H1 (cell line): ENCODE measurements around the gene CETN1. TPM values are rescaled to one million over a fixed set of nuclear protein-coding genes. Genes with fewer than 3 reads are reported as not detected.

Source experiments
- CTCF ChIA-PET: fragments of 300-600 bp; sonication (Branson Sonifier 250); formaldehyde crosslinking; loops from one replicate; lab custom pipeline; 2021; ENCODE audit not compliant: partially characterized antibody; lab: Charles Lee
- POLR2A ChIA-PET: fragments of 300-600 bp; sonication (Branson Sonifier 250); formaldehyde crosslinking; loops from one replicate; lab custom pipeline; 2021; ENCODE audit warnings: inconsistent platforms; ENCODE audit not compliant: partially characterized antibody; lab: Charles Lee
- DNase-seq, 2 experiments: peaks; one replicate each; pipeline versions ENCODE4 v3.0.0 to v3.0.0-alpha.2; 2010 to 2022; ENCODE audit warnings: low spot score in 2 of 2, low read depth in 1 of 2, mixed read lengths in 1 of 2
- FAIRE-seq: peaks from 2 replicates; lab custom pipeline; 2011; peaks lifted over from hg19 to GRCh38; lab: Jason Lieb, UNC
- H2AFZ ChIP-seq: 2 replicates; pipeline ENCODE4 v1.8.1; 2012; ENCODE audit warnings: low read length, inconsistent platforms
- H2AK5ac ChIP-seq: 2 replicates; pipeline ENCODE4 v1.6.1; 2013; ENCODE audit warnings: low read depth, low read length
- H2BK120ac ChIP-seq: replicated peaks from 2 replicates; pipeline ENCODE3; 2013; ENCODE audit warnings: low read depth, low read length, inconsistent platforms
- H2BK12ac ChIP-seq: 2 replicates; pipeline ENCODE4 v1.6.1; 2013; ENCODE audit warnings: low read depth, low read length
- H2BK15ac ChIP-seq: 2 replicates; pipeline ENCODE4 v1.6.1; 2013; ENCODE audit warnings: low read length
- H2BK20ac ChIP-seq: 2 replicates; pipeline ENCODE4 v1.6.1; 2013; ENCODE audit warnings: low read length
- H2BK5ac ChIP-seq: 2 replicates; pipeline ENCODE4 v1.6.1; 2013; ENCODE audit warnings: low read depth, low read length
- H3K14ac ChIP-seq: 2 replicates; pipeline ENCODE4 v1.6.1; 2013; ENCODE audit warnings: inconsistent platforms; ENCODE audit not compliant: insufficient read length
- H3K18ac ChIP-seq: 2 replicates; pipeline ENCODE4 v1.6.1; 2013; ENCODE audit warnings: low read length; ENCODE audit errors: extremely low read depth
- H3K23ac ChIP-seq: 2 replicates; pipeline ENCODE4 v1.6.1; 2013; ENCODE audit warnings: inconsistent platforms; ENCODE audit not compliant: insufficient read length
- H3K23me2 ChIP-seq: 2 replicates; pipeline ENCODE4 v1.6.1; 2013; ENCODE audit warnings: low read depth, low read length
- H3K27ac ChIP-seq: 2 replicates; pipeline ENCODE4 v1.6.1; 2011; ENCODE audit warnings: low read depth, low read length, inconsistent platforms
- H3K27me3 ChIP-seq, 4 experiments: replicated peaks in 1 of 4; 1 replicate in 1 of 4; 2 replicates in 3 of 4; pipeline versions ENCODE4 v1.6.1 to v1.8.1; 2011 to 2013; ENCODE audit warnings: low read length in 3 of 4, mild to moderate bottlenecking in 3 of 4, inconsistent platforms in 2 of 4, mixed read lengths in 2 of 4, moderate library complexity in 1 of 4; ENCODE audit not compliant: control insufficient read depth in 3 of 4, insufficient read depth in 3 of 4; ENCODE audit errors: extremely low read depth in 1 of 4
- H3K36me3 ChIP-seq, 4 experiments: 2 replicates each; pipeline versions ENCODE4 v1.6.1 to v1.8.1; 2011 to 2013; ENCODE audit warnings: mild to moderate bottlenecking in 4 of 4, low read length in 3 of 4, moderate library complexity in 2 of 4, control low read depth in 1 of 4, inconsistent platforms in 1 of 4; ENCODE audit not compliant: insufficient read depth in 4 of 4, control insufficient read depth in 2 of 4
- H3K4ac ChIP-seq: replicated peaks from 2 replicates; pipeline ENCODE3; 2013; ENCODE audit warnings: low read length, low read depth, mixed read lengths, inconsistent platforms; ENCODE audit not compliant: insufficient read length
- H3K4me1 ChIP-seq, 4 experiments: replicated peaks in 1 of 4; 1 replicate in 1 of 4; 2 replicates in 3 of 4; pipeline versions ENCODE4 v1.6.1 to v1.8.1; 2011 to 2013; ENCODE audit warnings: low read length in 3 of 4, inconsistent platforms in 2 of 4, mixed read lengths in 1 of 4; ENCODE audit not compliant: insufficient read depth in 4 of 4, control insufficient read depth in 3 of 4
- H3K4me2 ChIP-seq, 2 experiments: 2 replicates each; pipeline versions ENCODE4 v1.6.1 to v1.8.1; 2011 to 2013; ENCODE audit warnings: low read depth in 2 of 2, low read length in 2 of 2, control low read depth in 1 of 2, inconsistent platforms in 1 of 2, mild to moderate bottlenecking in 1 of 2; ENCODE audit not compliant: insufficient read depth in 1 of 2
- H3K4me3 ChIP-seq, 4 experiments: fragments of 200-600, 300-600 bp in 1 of 4; sonication (generic), shearing (Covaris generic), sonication (Bioruptor Twin) in 1 of 4; 2 replicates each; pipeline versions ENCODE4 v1.5.1 to v1.8.1; 2011 to 2016; ENCODE audit warnings: low read length in 4 of 4, low read depth in 3 of 4, control low read depth in 2 of 4, inconsistent platforms in 2 of 4, mild to moderate bottlenecking in 2 of 4, mixed read lengths in 1 of 4, moderate library complexity in 1 of 4; ENCODE audit not compliant: insufficient read depth in 2 of 4; ENCODE audit errors: extremely low read depth in 1 of 4
- H3K56ac ChIP-seq: replicated peaks from 2 replicates; pipeline ENCODE3; 2013; ENCODE audit warnings: low read depth, mild to moderate bottlenecking, mixed read lengths, low read length, inconsistent platforms; ENCODE audit not compliant: insufficient read length
- H3K79me1 ChIP-seq: 2 replicates; pipeline ENCODE4 v1.6.1; 2013; ENCODE audit warnings: low read depth, low read length, control low read depth
- H3K79me2 ChIP-seq, 2 experiments: 2 replicates each; pipeline versions ENCODE4 v1.6.1 to v1.8.1; 2012 to 2013; ENCODE audit warnings: low read length in 2 of 2, mild to moderate bottlenecking in 2 of 2, inconsistent platforms in 1 of 2; ENCODE audit not compliant: insufficient read depth in 2 of 2, control insufficient read depth in 1 of 2
- H3K9ac ChIP-seq, 4 experiments: replicated peaks in 1 of 4; 1 replicate in 1 of 4; 2 replicates in 3 of 4; pipeline versions ENCODE4 v1.6.1 to v1.8.1; 2011 to 2013; ENCODE audit warnings: low read depth in 3 of 4, low read length in 3 of 4, control low read depth in 2 of 4, mild to moderate bottlenecking in 2 of 4, moderate library complexity in 2 of 4, inconsistent platforms in 1 of 4; ENCODE audit errors: extremely low read depth in 1 of 4
- H3K9me3 ChIP-seq, 2 experiments: 2 replicates each; pipeline versions ENCODE4 v1.6.1 to v1.8.1; 2012 to 2013; ENCODE audit warnings: mild to moderate bottlenecking in 2 of 2, moderate library complexity in 2 of 2, control low read depth in 1 of 2, inconsistent platforms in 1 of 2, low read depth in 1 of 2, low read length in 1 of 2, mixed read lengths in 1 of 2; ENCODE audit not compliant: insufficient read depth in 2 of 2
- H4K20me1 ChIP-seq, 2 experiments: replicated peaks in 1 of 2; 2 replicates each; pipeline versions ENCODE3 to v1.8.1; 2011 to 2013; ENCODE audit warnings: inconsistent platforms in 2 of 2, low read length in 2 of 2, mild to moderate bottlenecking in 1 of 2; ENCODE audit not compliant: insufficient read depth in 2 of 2, control insufficient read depth in 1 of 2
- H4K5ac ChIP-seq: 2 replicates; pipeline ENCODE4 v1.6.1; 2013; ENCODE audit warnings: low read length, low read depth, mixed read lengths, inconsistent platforms; ENCODE audit not compliant: insufficient read length
- H4K8ac ChIP-seq: 2 replicates; pipeline ENCODE4 v1.8.0; 2013; ENCODE audit warnings: mild to moderate bottlenecking, moderate library complexity, low read length, inconsistent platforms; ENCODE audit not compliant: insufficient read depth; ENCODE audit errors: extremely low read depth
- H4K91ac ChIP-seq: replicated peaks from 2 replicates; pipeline ENCODE3; 2013; ENCODE audit warnings: low read length, mixed read lengths, inconsistent platforms; ENCODE audit not compliant: insufficient read length
- ATF2 ChIP-seq: IDR thresholded peaks from 2 replicates; pipeline ENCODE4 v1.6.1; 2012; ENCODE audit warnings: low read length, inconsistent platforms
- CHD1 ChIP-seq: IDR thresholded peaks from 2 replicates; pipeline ENCODE4 v1.6.1; 2012; ENCODE audit warnings: low read depth, low read length, improper control_type of control experiment
- CREB1 ChIP-seq: IDR thresholded peaks from 2 replicates; pipeline ENCODE4 v1.6.1; 2012; ENCODE audit warnings: inconsistent platforms
- EGR1 ChIP-seq: IDR thresholded peaks from 2 replicates; pipeline ENCODE4 v1.6.1; 2011; ENCODE audit warnings: low read depth, low read length, borderline replicate concordance
- NANOG ChIP-seq: IDR thresholded peaks from 2 replicates; pipeline ENCODE4 v1.6.1; 2011; ENCODE audit warnings: low read length, low read depth, mild to moderate bottlenecking, inconsistent platforms; ENCODE audit not compliant: insufficient read depth, poor library complexity, severe bottlenecking
- RAD21 ChIP-seq, 2 experiments: IDR thresholded peaks in 1 of 2; conservative IDR thresholded peaks in 1 of 2; 2 replicates each; pipeline ENCODE4 v1.6.1; 2011; ENCODE audit warnings: low read depth in 2 of 2, low read length in 2 of 2, improper control_type of control experiment in 1 of 2, inconsistent platforms in 1 of 2, mild to moderate bottlenecking in 1 of 2, moderate library complexity in 1 of 2
- WGBS, 2 experiments: shearing (Covaris generic) in 1 of 2; methylation state at CpG; one replicate each; pipeline versions ENCODE4 v1.1.6 to v1.1.7; 2013 to 2015; ENCODE audit warnings: low lambda C conversion rate in 2 of 2, mixed read lengths in 2 of 2, inconsistent platforms in 1 of 2, low coverage in 1 of 2, missing lambda C conversion rate in 1 of 2; ENCODE audit not compliant: insufficient replicate concordance in 2 of 2, insufficient coverage in 1 of 2, insufficient read length in 1 of 2; ENCODE audit errors: extremely low coverage in 1 of 2, missing lambda C conversion rate in 1 of 2; 5-methylcytosine and 5-hydroxymethylcytosine counted together
- polyA plus RNA-seq, 7 experiments: library from polyadenylated mRNA; depleted of rRNA in 3 of 7; stranded (reverse) in 5 of 7; unstranded in 2 of 7; fragments of >200 nt in 5 of 7; fragments of 200-250 nt in 2 of 7; gene quantifications; 1 replicate in 5 of 7; 2 replicates in 1 of 7; 4 replicates in 1 of 7; pipeline versions ENCODE4 v1.2.1 to v1.2.3, GENCODE V29; 2011 to 2013; ENCODE audit warnings: missing spikeins in 2 of 7, mixed read lengths in 2 of 7
- total RNA-seq: library from RNA; stranded (reverse); fragmentation: NEBNext Ultra II Directional; extraction: Animal tissue kit (Norgen Biotek cat#: 25700); gene quantifications from 2 replicates; pipeline ENCODE4 v1.2.1, GENCODE V29; 2021

Gene CETN1
- total and polyA plus RNA-seq, 2 of the 8 experiments (the other 6 are each of a cell fraction or from before 2014, with no cell fraction given) = not detected

- no peak overlapping the region for H2BK12ac ChIP-seq
- no peak for TF ChIP-seq EGR1
- TF ChIP-seq NANOG = no peak
- no peak for TF ChIP-seq CHD1
- no peak for TF ChIP-seq ATF2
- no peak for TF ChIP-seq RAD21 (IDR thresholded peaks at IDR 0.05 in 1 of 2, conservative IDR thresholded peaks at IDR 0.05 in 1 of 2; ENCODE audit: low read depth in 2 of 2, low read length in 2 of 2)
- TF ChIP-seq CREB1 = no peak
These were observed 34.9 kb downstream of the CETN1 start for GRCh38 chr18:615092-615521.

More at GRCh38 chr18:615092-615521, 34.9 kb downstream of the CETN1 start:
- Histone ChIP-seq H2AK5ac (no peak overlapping the region), H3K4ac (no peak overlapping the region), H2BK15ac (no peak overlapping the region), H3K23ac (no peak overlapping the region), H3K9ac (no peak overlapping the region), H4K8ac (no peak overlapping the region), H2BK5ac (no peak overlapping the region), H3K79me1 (no peaks in the 10 kb centered on the region), H4K20me1 (no peaks in the 10 kb centered on the region), H3K18ac (no peak overlapping the region), H3K14ac (no peak overlapping the region), H3K56ac (no peak overlapping the region), H3K27me3 (no peaks in the 10 kb centered on the region), H2BK120ac (no peak overlapping the region), H3K27ac (no peak overlapping the region), H2BK20ac (no peak overlapping the region), H3K4me3 (no peak overlapping the region), H4K5ac (no peak overlapping the region), H3K79me2 (no peaks in the 10 kb centered on the region), H3K4me2 (no peak overlapping the region), H3K9me3 (no peaks in the 10 kb centered on the region), H3K4me1 (no peaks in the 10 kb centered on the region), H2AFZ (no peak overlapping the region), H3K23me2 (no peaks in the 10 kb centered on the region; the same call in 1 of the 2 replicates), H4K91ac (no peak overlapping the region), H3K36me3 (no peaks in the 10 kb centered on the region)
- ChIA-PET CTCF (interaction anchor here (0.8 to 3.8 kb wide), 24 partner anchors 8 to 403 kb away, joined by 3 to 34 read pairs (median 4); partner anchors contain the start of gene CLUL1), POLR2A (no interaction called here)
- DNase-seq (no peak), FAIRE-seq (no peak)
- 87% methylated on average over 5 of the region's 5 CpGs; no CpG with 5 or more reads in 1 of the 2 experiments for WGBS, 2 experiments
